ENCODE results near the gene PDIA5. TPM values are rescaled to one million over a fixed set of nuclear protein-coding genes. Genes with fewer than 3 reads are reported as not detected.
A peak's percentile ranks its signal among the peaks of the same experiment; 100 is the strongest.

Gene PDIA5
- total RNA-seq, 1 donor from 2014 or later = 5.4 TPM

DNA sequence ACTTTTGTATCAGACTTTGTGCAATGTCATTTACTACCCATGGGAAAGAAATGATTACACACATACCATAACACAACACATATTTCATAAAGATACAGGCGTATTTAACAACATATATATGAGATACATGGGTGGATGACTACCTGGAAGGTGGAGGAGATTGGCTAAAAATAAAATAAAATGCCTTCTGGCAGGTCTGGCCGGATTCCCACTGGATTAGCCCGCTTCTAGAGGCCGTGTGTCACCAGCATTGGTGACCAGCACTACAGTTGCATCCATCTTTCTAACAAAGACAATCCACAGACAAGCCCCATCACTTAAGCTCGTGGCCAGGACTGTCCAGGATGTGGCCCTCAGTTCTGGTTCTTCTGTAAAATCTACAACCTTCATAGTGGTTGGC is 114.0 kb downstream of the PDIA5 start:
- ATAC-seq (ENCODE audit: poor library complexity) (no peak), DNase-seq (no peak)
- intact Hi-C loops (cut with DNase I) = no loop called here

GRCh38 chr3:123186695-123187094 is 119.9 kb downstream of the PDIA5 start:
- ATAC-seq (ENCODE audit: poor library complexity) (no peak), DNase-seq (no peak)
- intact Hi-C loops (cut with DNase I) = no loop called here

GRCh38 chr3:123188058-123188457 is 121.2 kb downstream of the PDIA5 start:
- ATAC-seq (ENCODE audit: poor library complexity) (no peak), DNase-seq (no peak)
- intact Hi-C loops (cut with DNase I) = no loop called here

- ATAC-seq (ENCODE audit: poor library complexity) (peak; percentile 88), DNase-seq (no peak)
- intact Hi-C loops (cut with DNase I) = loop anchor here (5.0 kb wide), 1 partner anchor 49 kb away; no protein-coding TSS in a partner anchor
Observed at GRCh38 chr3:123193448-123194101, 126.8 kb downstream of the PDIA5 start.

DNA sequence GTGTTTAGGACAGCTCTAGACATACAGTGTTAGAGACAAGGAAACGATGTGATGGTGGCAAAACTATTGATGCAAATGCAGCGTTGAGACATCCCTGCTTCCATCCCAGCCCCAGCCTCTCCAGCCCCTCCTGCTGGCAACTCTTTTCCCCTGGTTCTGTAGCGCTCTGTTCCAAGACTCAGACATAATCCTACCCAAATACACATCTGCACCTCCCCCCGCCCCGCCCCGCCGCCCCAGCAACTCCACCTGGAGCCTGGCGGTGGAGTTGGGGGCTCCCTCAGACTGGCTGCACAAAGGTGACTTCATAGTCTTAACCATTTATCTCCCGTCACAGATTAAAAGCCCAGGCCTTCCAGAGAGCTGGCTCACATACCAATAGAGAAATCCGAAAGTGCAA is 127.7 kb downstream of the PDIA5 start:
- intact Hi-C loops (cut with DNase I) = loop anchor here (5.0 kb wide), 1 partner anchor 48 kb away; no protein-coding TSS in a partner anchor
- DNase-seq = no peak
- ATAC-seq (ENCODE audit: poor library complexity) = peak; percentile 36

GRCh38 chr3:123198372-123198771 is 131.5 kb downstream of the PDIA5 start:
- ATAC-seq (ENCODE audit: poor library complexity) (no peak), DNase-seq (no peak)
- intact Hi-C loops (cut with DNase I) = no loop called here

DNA sequence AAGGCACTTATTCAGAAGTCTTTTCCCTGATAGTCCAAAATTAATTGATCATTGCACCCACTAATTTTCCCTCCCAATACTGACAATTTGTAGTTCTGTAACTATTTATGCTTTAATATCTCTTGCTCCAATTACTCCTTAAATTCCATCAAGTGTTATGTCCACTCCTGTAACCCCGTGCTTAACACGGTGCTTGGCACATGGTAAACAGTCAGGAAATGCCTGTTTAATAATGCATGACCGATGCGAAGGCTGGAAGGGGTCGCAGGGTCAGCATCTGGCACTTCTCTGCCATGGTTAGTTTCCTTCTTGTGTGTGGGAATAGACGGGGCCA is 134.4 kb downstream of the PDIA5 start:
- DNase-seq = no peak
- no peak for ATAC-seq (ENCODE audit: poor library complexity)
- intact Hi-C loops (cut with DNase I) = no loop called here

GRCh38 chr3:123201557-123202427 is 135.0 kb downstream of the PDIA5 start, which contains the start of gene SEC22A:
Gene SEC22A, plus strand, starts transcription at chr3:123201943. Its CDS starts 7,275 bp downstream, at chr3:123209218.
- intact Hi-C loops (cut with DNase I) = no loop called here
- ATAC-seq (ENCODE audit: poor library complexity) (peak; percentile 100), DNase-seq (peak; percentile 94)

DNA sequence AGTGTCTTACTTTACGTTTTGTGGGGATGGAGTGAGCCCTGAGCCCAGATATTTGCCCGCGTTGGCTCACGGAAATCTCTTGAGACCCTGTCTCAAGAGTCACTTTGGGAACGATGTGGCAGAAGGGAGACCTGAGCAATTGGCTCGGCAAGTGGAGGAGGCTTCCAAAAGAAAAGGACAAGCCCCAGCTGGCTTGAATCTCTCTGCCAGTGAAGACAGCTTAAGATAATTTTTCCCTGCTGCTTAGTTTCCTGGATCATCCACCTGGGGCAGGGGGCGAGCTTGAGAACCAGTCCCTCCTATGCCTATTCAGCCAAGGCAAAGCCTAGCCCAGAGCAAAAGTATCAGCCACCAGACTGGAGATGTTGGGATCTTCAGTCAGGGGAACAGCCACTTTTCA is 135.6 kb downstream of the PDIA5 start:
- DNase-seq = no peak
- no peak for ATAC-seq (ENCODE audit: poor library complexity)
- intact Hi-C loops (cut with DNase I) = no loop called here

Small RNAs within 50 kb of the gene (microRNA-seq; reads per million reads assigned to microRNA genes)
- gene MIR7110 = not detected

Other genes starting within 250 kb of the PDIA5 start
- gene SEMA5B, start 39.3 kb upstream of the PDIA5 start, total RNA-seq = 2.1 TPM
- 6.5 TPM for gene SEC22A, start 134.9 kb downstream of the PDIA5 start, total RNA-seq